Measurements from ENCODE around the gene RELL1.
"Not testable (repeated sequence)": the region's sequence is repeated elsewhere in the genome, so short reads cannot be mapped to it uniquely, and the experiment has no call there.

Gene RELL1

GRCh38 chr4:37693030-37693429 is 6.9 kb upstream of the RELL1 start:
- no peak for DNase-seq (ENCODE audit: low read depth)

- DNase-seq (ENCODE audit: low read depth), result no peak
Observed at GRCh38 chr4:37690976-37691375, 4.8 kb upstream of the RELL1 start.

GRCh38 chr4:37689353-37690095 is 3.3 kb upstream of the RELL1 start:
- DNase-seq (ENCODE audit: low read depth), result no peak

DNA sequence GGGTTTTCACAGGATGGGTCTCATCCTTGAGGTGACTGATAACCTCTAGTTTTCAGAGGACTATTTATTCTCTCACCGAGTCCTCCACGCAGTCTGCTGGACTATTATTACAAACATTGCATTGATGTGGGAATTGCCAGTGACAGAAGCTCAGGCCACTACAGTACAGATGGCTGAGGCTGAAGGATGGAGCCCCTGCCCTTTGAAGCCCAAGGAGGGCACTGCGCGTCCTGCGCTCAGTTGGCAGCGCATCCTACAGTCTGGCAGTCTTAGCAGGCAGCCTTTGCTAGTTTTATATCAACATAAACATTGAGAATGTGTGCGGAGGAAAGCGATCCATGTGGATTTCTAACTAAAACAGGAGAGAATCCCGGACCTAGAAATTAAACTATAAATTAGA is 1.5 kb upstream of the RELL1 start:
- no peak for DNase-seq (ENCODE audit: low read depth)

GRCh38 chr4:37687194-37687562 is 1.0 kb upstream of the RELL1 start:
- no peak for DNase-seq (ENCODE audit: low read depth)

- DNase-seq (ENCODE audit: low read depth), result no peak
Observed at GRCh38 chr4:37685823-37686372, 278 bp downstream of the RELL1 start.

- no peak for DNase-seq (ENCODE audit: low read depth)
Observed at GRCh38 chr4:37685161-37685822, 884 bp downstream of the RELL1 start.

DNA sequence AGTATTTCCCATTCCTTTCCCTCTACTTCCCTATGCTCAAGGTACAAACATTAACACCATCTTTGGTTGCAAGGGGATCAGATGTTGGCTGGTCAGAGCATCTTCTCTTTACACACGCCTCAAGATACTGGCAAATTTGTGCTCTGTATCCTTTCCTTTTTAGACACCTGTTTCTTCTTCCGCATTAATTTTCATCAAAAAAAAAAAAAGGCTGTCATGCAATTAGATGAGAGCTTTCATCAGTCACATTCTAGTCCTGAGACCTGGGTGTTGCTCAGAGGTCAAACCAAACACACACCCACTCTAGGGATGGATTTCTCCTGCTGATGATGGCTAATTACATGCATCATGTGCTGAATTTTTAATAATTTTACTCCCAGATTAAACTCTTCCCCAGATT is 2.0 kb downstream of the RELL1 start:
- DNase-seq (ENCODE audit: low read depth), result no peak

DNA sequence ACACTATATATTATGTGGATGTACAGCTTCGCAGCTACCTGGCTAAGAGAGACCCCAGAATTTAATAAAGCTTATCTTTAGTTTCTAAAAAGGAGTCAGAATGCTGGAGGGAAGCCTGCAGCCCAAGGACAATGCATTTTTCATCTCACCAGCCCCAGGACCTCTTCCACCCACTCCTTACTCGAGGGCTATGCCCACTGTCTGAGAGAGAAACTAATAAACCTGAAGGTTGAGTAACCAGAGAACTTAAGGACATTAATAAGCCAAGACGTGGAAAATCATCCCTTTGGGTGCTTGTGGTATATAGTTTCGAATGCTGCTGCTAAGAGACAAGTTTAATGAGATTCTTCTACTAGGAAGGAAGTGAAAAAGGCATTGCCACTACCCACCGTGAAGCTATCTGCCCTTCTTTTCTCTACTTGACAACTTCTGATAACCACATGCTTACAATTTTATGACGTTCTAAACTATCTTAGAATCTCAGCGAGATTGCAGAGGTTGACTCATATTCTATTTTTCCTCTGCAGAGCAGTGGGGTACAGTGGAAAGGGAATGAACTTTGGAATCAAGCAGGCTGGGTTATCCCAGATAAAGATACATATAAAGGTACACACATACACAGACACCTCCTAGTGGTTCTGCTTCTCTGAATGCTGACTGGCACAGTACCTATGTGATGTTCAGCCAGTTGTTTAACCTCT is 3.3 kb downstream of the RELL1 start:
- no peak for DNase-seq (ENCODE audit: low read depth)

GRCh38 chr4:37680089-37680488 is 6.1 kb downstream of the RELL1 start:
- no peak for DNase-seq (ENCODE audit: low read depth)

- DNase-seq (ENCODE audit: low read depth), result no peak
Observed at GRCh38 chr4:37679301-37679700, 6.9 kb downstream of the RELL1 start.

DNA sequence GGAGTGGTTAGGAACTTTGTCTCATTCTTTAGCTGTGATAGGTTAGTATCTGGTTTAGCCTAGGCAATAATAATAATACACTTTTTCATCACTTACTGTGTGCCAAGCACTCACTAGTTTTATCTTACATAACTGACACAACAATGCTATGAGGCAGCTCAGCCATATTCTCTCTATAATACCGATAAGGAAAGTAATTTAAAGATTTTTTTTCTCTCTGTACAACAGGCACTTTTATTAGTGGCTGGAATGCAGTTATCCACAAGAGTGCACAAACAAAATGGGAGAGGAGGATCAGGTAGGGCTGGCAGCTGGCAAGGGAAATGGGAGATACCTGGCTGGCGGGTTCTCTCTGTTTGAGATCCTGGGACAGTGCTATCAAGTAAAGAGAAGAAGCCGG is 7.6 kb downstream of the RELL1 start:
- DNase-seq (ENCODE audit: low read depth), result no peak

DNA sequence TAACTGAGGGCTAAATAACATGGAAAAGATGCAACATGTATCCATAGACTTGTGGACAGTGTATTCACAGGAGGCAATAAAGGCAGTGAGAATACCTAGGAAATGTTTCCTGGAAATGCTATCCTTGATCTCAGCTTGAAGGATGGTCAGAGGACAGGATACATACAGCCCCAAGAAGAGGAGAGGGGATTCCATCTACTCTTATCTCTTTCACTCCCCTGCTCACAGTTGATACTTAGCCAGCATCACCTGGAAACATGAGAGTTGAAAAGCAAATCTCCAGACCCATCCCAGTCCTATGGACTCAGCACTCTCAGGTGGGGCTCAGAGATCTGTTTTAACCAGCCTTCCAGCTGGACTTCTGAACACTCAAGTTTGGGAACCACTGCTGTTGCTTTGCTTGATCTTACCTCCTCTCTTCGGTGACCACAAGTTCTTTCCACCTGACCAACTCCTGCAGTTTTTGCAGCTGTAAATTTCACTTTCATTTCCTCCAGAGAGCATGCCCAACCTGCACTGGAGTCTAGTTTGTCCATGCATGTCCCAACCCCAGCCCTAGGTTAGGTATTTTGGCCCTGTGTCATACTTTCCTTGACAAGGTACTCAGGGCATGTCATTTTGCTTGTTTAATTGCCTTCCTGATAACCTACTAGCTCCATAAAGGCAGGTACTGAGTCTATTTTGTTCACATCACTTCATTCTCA is 10.4 kb downstream of the RELL1 start:
- no peak for DNase-seq (ENCODE audit: low read depth)

DNA sequence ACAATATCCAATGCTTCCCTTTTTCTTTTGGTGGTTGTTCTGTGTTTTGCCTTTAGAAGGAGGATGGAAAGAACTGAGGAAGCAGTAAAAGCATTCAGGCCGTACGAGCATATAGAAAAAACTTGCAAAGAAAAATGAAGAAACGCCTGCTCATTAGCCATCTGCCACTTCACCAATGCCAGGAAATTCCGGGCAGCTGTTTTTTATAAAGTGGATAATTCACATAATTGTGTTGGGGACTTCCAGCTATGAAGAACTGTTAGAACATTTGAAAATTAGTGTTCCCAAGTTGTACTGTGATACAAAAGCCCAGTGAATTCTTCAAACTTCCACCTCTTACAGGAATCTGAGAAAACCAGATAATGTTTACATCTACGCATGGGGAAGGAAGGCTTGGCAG is 11.7 kb downstream of the RELL1 start:
- no peak for DNase-seq (ENCODE audit: low read depth)

DNA sequence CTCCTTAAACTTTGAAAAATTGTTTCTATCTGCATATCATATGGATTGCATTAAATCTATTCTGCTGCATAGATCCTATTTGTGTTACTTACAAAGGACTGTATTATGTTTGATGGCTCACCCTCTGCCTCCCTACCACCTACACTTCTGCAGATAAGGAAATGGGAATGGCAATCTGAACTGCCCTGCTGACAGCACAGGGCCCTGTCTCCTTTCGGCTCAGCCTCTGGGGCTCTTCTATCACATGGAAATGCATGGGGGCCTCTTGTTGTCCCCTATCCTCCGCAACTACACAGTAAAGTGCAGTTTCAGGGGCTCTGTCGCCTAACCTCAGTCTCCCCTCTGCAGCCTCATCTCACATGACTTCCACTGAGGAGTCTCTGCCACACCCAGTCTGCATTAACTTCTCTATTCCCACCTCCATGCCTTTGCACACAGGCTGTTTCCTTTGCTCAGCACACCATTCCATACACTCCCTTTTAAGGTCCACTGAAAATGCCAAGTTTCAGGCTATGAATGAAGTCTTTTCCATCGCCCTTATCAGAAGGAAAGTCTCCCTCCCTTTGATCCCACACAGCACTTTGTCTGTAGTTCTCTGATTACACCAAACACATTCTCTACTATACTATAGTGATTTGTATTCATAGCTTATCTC is 12.5 kb downstream of the RELL1 start:
- DNase-seq (ENCODE audit: low read depth), result no peak

DNA sequence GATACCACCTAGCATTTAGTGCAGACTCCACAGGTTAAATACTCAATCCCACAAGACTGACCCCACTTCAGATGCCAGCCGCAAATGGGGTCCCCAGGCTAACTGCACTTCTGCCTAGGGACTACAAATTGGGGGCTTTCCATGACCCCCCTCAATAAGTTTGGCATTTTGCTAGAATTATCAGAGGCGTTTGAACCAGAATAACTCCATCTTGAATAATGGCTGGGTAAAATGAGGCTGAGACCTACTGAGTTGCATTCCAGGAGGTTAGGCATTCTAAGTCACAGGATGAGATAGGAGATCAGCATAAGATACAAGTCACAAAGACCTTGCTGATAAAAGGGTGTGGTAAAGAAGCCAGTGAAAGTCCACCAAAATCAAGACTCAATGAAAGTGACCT is 15.1 kb downstream of the RELL1 start:
- no peak for DNase-seq (ENCODE audit: low read depth)

DNA sequence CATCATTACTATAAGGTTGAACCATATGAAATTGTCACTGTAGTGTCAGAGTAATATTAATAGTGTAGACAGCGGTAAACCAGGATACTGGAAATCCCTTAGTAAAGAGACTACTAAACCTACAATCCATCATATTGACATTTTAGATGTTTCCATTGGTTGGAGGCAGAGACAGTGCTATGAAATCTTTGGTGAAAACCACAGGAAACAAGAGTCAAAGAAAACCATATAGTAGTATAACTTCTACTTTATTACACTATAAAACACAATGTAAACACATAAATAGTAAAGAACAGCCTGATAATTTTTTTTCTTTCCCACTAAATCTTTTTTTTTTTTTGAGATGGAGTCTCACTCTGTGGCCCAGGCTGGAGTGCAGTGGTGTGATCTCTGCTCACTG is 15.9 kb downstream of the RELL1 start:
- no peak for DNase-seq (ENCODE audit: low read depth)

DNA sequence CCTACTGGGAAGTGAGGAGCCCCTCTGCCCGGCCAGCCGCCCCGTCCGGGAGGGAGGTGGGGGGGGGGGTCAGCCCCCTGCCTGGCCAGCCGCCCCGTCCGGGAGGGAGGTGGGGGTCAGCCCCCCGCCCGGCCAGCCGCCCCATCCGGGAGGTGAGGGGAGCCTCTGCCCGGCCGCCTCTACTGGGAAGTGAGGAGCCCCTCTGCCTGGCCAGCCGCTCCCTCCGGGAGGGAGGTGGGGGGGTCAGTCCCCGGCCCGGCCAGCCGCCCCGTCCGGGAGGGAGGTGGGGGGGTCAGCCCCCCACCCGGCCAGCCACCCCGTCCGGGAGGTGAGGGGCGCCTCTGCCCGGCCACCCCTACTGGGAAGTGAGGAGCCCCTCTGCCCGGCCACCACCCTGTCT is 17.1 kb downstream of the RELL1 start:
- not testable (repeated sequence) for DNase-seq (ENCODE audit: low read depth)

DNA sequence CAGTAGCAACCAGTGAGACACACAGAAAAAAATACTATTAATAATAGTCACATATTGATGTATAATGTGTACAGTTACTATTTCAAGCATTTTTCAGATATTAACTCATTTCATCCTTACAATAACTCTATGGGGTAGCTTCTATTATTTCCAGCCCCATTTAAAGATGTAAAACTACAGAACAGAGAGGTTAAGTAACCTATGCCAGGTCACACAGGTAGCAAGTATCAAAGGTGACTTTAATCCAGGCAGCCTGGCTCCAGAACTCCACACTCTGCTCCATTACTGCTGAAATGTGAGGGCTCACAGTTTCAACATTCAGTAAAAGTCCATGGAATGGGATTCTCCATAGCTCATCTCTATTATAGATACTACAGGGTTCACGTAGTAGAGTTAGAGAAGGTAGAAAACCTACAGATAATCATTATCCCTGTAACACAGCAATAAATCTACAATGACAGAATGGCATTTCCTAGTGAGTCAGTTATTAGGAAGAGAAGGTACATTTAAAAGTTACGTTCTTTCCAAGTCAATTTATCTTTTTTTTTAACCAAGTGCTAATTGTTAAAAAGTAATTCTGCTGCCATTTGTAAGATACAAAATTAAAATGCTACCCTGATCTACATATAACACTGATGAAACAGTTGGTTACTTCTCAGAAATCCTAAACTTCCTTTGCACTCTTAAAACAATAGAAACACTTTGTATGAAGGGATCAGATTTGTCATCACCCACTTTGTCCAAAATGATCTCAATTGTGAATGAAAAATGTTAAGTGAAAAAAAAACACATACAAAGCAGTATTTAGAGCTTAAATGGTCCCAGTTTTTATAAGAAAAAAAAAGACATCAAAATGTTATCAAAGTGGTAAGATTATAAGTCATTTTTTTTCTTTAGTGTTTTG is 18.7 kb downstream of the RELL1 start:
- no peak for DNase-seq (ENCODE audit: low read depth)

- DNase-seq (ENCODE audit: low read depth), result peak; percentile 46
Observed at GRCh38 chr4:37666625-37667071, 19.5 kb downstream of the RELL1 start.

Measured in fibroblast of the conjunctiva (primary cell).